GM12875 (cell line): ENCODE measurements around the gene GPNMB.

Source experiments
- H3K4me3 ChIP-seq: one replicate; pipeline ENCODE4 v1.5.1; 2011; ENCODE audit warnings: low read depth, low read length, control low read depth
- TF ChIP-seq, protein P1 (sequence below): IDR thresholded peaks from 2 replicates; pipeline ENCODE4 v1.5.1; 2011; ENCODE audit warnings: low read depth, mild to moderate bottlenecking, control low read depth, inconsistent platforms, low read length, moderate library complexity, borderline replicate concordance; ENCODE audit not compliant: insufficient read depth

The GPNMB gene

DNA sequence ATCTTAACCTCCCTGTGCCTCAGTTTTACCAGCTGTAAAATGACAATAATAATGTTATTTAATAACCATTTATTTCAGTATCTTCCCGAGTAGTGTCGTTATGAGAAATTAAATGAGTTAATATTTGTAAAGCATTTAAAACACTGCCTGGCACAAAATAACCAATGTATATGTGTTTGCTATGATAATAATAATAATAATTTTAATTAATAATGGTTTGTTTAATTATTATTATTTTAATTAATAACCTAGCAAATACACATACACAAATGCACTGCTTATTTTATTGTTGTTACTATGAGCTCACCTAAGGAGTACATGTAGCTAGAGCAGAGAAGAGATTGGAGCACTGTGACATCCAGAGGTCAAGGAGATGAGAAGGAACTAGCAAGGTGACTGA is 18.2 kb upstream of the GPNMB start:
- TF ChIP-seq, protein P1, sequence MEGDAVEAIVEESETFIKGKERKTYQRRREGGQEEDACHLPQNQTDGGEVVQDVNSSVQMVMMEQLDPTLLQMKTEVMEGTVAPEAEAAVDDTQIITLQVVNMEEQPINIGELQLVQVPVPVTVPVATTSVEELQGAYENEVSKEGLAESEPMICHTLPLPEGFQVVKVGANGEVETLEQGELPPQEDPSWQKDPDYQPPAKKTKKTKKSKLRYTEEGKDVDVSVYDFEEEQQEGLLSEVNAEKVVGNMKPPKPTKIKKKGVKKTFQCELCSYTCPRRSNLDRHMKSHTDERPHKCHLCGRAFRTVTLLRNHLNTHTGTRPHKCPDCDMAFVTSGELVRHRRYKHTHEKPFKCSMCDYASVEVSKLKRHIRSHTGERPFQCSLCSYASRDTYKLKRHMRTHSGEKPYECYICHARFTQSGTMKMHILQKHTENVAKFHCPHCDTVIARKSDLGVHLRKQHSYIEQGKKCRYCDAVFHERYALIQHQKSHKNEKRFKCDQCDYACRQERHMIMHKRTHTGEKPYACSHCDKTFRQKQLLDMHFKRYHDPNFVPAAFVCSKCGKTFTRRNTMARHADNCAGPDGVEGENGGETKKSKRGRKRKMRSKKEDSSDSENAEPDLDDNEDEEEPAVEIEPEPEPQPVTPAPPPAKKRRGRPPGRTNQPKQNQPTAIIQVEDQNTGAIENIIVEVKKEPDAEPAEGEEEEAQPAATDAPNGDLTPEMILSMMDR: no peak
- H3K4me3 ChIP-seq: no peak overlapping the region

- no peak overlapping the region for H3K4me3 ChIP-seq
- TF ChIP-seq, protein P1: no peak
Measured at GRCh38 chr7:23230641-23231101, 15.9 kb upstream of the GPNMB start.

DNA sequence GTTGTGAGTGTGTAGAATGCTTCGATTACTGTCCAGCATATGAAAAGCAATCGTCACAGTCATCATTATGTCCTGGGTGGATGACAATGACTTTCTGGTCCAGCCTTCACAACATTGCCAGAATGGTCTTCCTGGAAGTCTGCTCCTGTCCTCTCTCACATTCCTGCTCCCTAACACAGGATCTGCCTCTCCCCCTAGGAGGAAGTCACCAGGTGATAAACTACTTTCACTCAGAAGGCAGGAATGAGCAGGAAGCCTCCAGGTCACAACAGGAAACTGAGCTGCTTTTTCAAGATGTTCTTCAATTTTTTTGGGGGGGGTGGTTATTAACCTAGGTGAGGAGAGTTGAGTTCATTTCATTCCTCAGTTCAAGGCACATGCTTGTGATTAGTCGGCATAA is 13.6 kb upstream of the GPNMB start:
- TF ChIP-seq, protein P1: no peak
- H3K4me3 ChIP-seq: no peak overlapping the region

GRCh38 chr7:23234569-23235296 is 11.8 kb upstream of the GPNMB start:
- TF ChIP-seq, protein P1: no peak

GRCh38 chr7:23235813-23236221 is 10.8 kb upstream of the GPNMB start:
- TF ChIP-seq, protein P1: no peak
- no peak overlapping the region for H3K4me3 ChIP-seq

More at GRCh38 chr7:23234569-23235296, 11.8 kb upstream of the GPNMB start:
- H3K4me3 ChIP-seq: no peak overlapping the region

DNA sequence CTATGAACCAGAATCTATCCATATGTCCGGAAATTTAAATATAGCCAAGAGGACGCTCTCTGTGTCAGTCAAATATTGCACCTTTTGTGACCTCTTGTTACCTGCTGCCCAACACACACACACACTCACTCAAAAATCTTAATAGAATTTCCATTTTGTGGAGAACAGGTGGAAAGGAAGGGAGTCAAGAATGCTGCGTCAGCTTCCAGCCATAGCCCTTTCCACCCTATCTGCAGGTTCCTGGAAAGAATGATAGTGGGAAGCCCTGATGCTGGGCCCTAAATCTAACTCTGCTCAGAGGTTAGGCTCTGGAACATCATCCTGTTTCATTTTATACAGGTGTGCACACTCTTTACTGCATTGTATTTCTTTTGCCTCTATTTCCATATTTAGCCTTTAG is 9.6 kb upstream of the GPNMB start:
- TF ChIP-seq, protein P1: no peak
- H3K4me3 ChIP-seq: no peak overlapping the region

DNA sequence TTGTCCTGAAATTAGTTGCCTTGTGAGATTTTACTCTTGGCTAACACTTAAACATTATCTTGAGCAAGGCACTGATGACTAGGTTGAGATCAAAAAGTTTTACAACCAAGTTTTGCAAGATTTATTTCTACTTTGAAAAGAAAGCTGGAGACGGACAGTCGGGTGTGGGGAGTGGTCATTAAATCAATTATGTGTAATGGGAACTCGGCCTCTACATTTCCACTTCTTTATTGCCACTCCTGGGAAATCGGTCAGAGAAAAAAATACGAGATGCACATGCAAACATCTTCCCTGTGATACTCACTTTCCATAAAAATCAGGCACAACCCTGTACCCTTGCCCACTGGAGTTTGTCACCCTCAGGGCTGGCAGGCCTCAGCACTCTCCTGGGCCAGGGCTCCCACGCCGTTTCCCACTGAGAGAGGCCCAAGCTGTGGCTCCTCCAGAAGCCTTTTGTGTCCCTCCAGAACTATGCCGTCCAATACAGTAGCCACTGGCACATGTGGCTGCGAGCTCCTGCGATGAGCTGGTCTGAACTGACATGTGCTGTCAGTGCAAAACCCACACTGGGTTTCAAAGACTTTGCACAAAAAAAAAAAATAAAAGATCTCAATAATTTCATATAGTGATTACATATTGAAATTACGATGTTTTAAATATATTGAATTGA is 7.5 kb upstream of the GPNMB start:
- TF ChIP-seq, protein P1: no peak
- no peak overlapping the region for H3K4me3 ChIP-seq
